ENCODE data around the gene TAOK2. TPM values are rescaled to one million over a fixed set of nuclear protein-coding genes. Genes with fewer than 3 reads are reported as not detected.

The TAOK2 gene
- total and polyA plus RNA-seq, 2 of the 13 experiments (the other 11 are each of a cell fraction or from before 2014, with no cell fraction given) = 17.4 to 43.2 TPM

- no peak for TF ChIP-seq PRDM15 (CRISPR knock-in tag; IDR thresholded peaks at IDR 0.05)
- no peak for TF ChIP-seq ZNF207 (IDR thresholded peaks at IDR 0.05; ENCODE audit: borderline replicate concordance)
- TF ChIP-seq FOXK2 (IDR thresholded peaks at IDR 0.05) = peak; percentile 73
- TF ChIP-seq ZMYM4 (CRISPR knock-in tag; IDR thresholded peaks at IDR 0.05) = peak; percentile 58
- no peak for TF ChIP-seq CENPX (CRISPR knock-in tag; IDR thresholded peaks at IDR 0.05)
- no peak; the same call in 1 of the 2 replicates for TF ChIP-seq ZNF546 (CRISPR knock-in tag; conservative IDR thresholded peaks at IDR 0.05)
- TF ChIP-seq GABPB1 (CRISPR knock-in tag; IDR thresholded peaks at IDR 0.05) = peak; percentile 81
- TF ChIP-seq SIX1 (CRISPR knock-in tag; IDR thresholded peaks at IDR 0.05; ENCODE audit: borderline replicate concordance) = no peak
- TF ChIP-seq ZBTB40 (IDR thresholded peaks at IDR 0.05) = no peak
- TF ChIP-seq ZBTB40 (CRISPR knock-in tag; IDR thresholded peaks at IDR 0.05) = peak; percentile 53
- TF ChIP-seq RBFOX2 (IDR thresholded peaks at IDR 0.05; ENCODE audit: low read depth, low read length) = peak; percentile 88
- peak; percentile 82; the same call in 1 of the 2 replicates for TF ChIP-seq ARID2 (CRISPR knock-in tag; IDR thresholded peaks at IDR 0.05; ENCODE audit: borderline replicate concordance)
- peak; percentile 80 for TF ChIP-seq REPIN1 (CRISPR knock-in tag; IDR thresholded peaks at IDR 0.05; ENCODE audit: borderline replicate concordance, low read depth)
- peak; percentile 26; the same call in 1 of the 2 replicates for TF ChIP-seq BCL6 (CRISPR knock-in tag; IDR thresholded peaks at IDR 0.05)
- no peak for TF ChIP-seq TRIM24 (CRISPR knock-in tag; IDR thresholded peaks at IDR 0.05)
- peak; percentile 55; the same call in 1 of the 2 replicates for TF ChIP-seq NRL (CRISPR knock-in tag; IDR thresholded peaks at IDR 0.05; ENCODE audit: borderline replicate concordance)
- TF ChIP-seq SKI (IDR thresholded peaks at IDR 0.05; ENCODE audit: partially characterized antibody) = no peak
Observed at GRCh38 chr16:29961479-29962343, 12.0 kb upstream of the TAOK2 start, which contains the start of gene TMEM219 (continued).

Measured in HepG2 (cell line).